Endothelial cell of umbilical vein (primary cell): ENCODE measurements around the gene SRBD1. TPM values are rescaled to one million over a fixed set of nuclear protein-coding genes. Genes with fewer than 3 reads are reported as not detected.

Source experiments
- BruUV-seq: library from RNA; stranded (reverse); fragments of 400-500 nt; replicated peaks from 2 replicates; lab custom pipeline; 2021; lab: Mats Ljungman, UMichigan
- CTCF ChIA-PET: fragments of 300-600, 350-600 bp; sonication (Branson Sonifier 250); formaldehyde crosslinking; loops from one replicate; lab custom pipeline; 2021; ENCODE audit warnings: antibody characterized with exemption, inconsistent platforms; lab: Charles Lee
- POLR2A ChIA-PET: fragments of 300-600, 350-600 bp; sonication (Branson Sonifier 250); formaldehyde crosslinking; loops from one replicate; lab custom pipeline; 2021; ENCODE audit warnings: antibody characterized with exemption, inconsistent platforms; lab: Charles Lee
- DNase-seq: peaks from one replicate; pipeline ENCODE4 v3.0.0-alpha.2; 2011; ENCODE audit warnings: low read depth, low spot score
- FAIRE-seq: peaks from 2 replicates; lab custom pipeline; 2011; peaks lifted over from hg19 to GRCh38; lab: Jason Lieb, UNC
- H2AFZ ChIP-seq: 2 replicates; pipeline ENCODE4 v1.6.0; 2012; ENCODE audit warnings: low read depth, low read length, control low read depth, inconsistent platforms
- H3K27ac ChIP-seq: 2 replicates; pipeline ENCODE4 v1.5.1; 2011; ENCODE audit warnings: low read depth, mild to moderate bottlenecking, control low read depth, low read length, moderate library complexity; ENCODE audit not compliant: insufficient read depth
- H3K27me3 ChIP-seq, 2 experiments: 2 replicates each; pipeline versions ENCODE4 v1.6.0 to v1.6.1; 2011; ENCODE audit warnings: low read length in 2 of 2, mixed read lengths in 1 of 2; ENCODE audit not compliant: control insufficient read depth in 2 of 2, insufficient read depth in 2 of 2
- H3K36me3 ChIP-seq, 2 experiments: 2 replicates in 1 of 2; 3 replicates in 1 of 2; pipeline ENCODE4 v1.5.1; 2011; ENCODE audit warnings: low read length in 2 of 2, mild to moderate bottlenecking in 1 of 2, moderate library complexity in 1 of 2; ENCODE audit not compliant: control insufficient read depth in 2 of 2, insufficient read depth in 2 of 2; ENCODE audit errors: extremely low read depth in 1 of 2
- H3K4me1 ChIP-seq: 3 replicates; pipeline ENCODE4 v1.5.1; 2011; ENCODE audit warnings: mild to moderate bottlenecking, low read length; ENCODE audit not compliant: control insufficient read depth, insufficient read depth; ENCODE audit errors: extremely low read depth
- H3K4me2 ChIP-seq: 2 replicates; pipeline ENCODE4 v1.6.1; 2011; ENCODE audit warnings: low read length, control low read depth, mixed read lengths; ENCODE audit not compliant: insufficient read depth
- H3K4me3 ChIP-seq, 3 experiments: fragments of 200-600 bp in 1 of 3; sonication (generic), shearing (Covaris generic) in 1 of 3; replicated peaks in 1 of 3; 2 replicates each; pipeline ENCODE4 v1.5.1; 2011 to 2016; ENCODE audit warnings: control low read depth in 3 of 3, low read length in 3 of 3, mild to moderate bottlenecking in 2 of 3, inconsistent platforms in 1 of 3, low read depth in 1 of 3, moderate library complexity in 1 of 3; ENCODE audit not compliant: insufficient read depth in 1 of 3
- H3K79me2 ChIP-seq: 2 replicates; pipeline ENCODE4 v1.6.0; 2012; ENCODE audit warnings: low read length, inconsistent platforms; ENCODE audit not compliant: control insufficient read depth, insufficient read depth
- H3K9ac ChIP-seq: replicated peaks from 2 replicates; pipeline ENCODE3; 2011; ENCODE audit warnings: low read length, control low read depth; ENCODE audit not compliant: insufficient read depth; ENCODE audit errors: extremely low read depth
- H3K9me1 ChIP-seq: replicated peaks from 3 replicates; pipeline ENCODE4 v1.6.0; 2011; ENCODE audit warnings: mild to moderate bottlenecking, low read length; ENCODE audit not compliant: control insufficient read depth, insufficient read depth; ENCODE audit errors: extremely low read depth
- H3K9me3 ChIP-seq: replicated peaks from 2 replicates; pipeline ENCODE4 v1.5.1; 2012; ENCODE audit warnings: low read length, inconsistent platforms; ENCODE audit not compliant: control insufficient read depth, insufficient read depth
- H4K20me1 ChIP-seq: replicated peaks from 2 replicates; pipeline ENCODE3; 2011; ENCODE audit warnings: mild to moderate bottlenecking, low read length; ENCODE audit not compliant: control insufficient read depth, insufficient read depth; ENCODE audit errors: extremely low read depth
- EZH2 ChIP-seq: IDR thresholded peaks from 2 replicates; pipeline ENCODE4 v1.6.1; 2012; ENCODE audit warnings: borderline replicate concordance, low read depth, mild to moderate bottlenecking, moderate library complexity, low read length, inconsistent platforms; ENCODE audit not compliant: severe bottlenecking
- FOS ChIP-seq: IDR thresholded peaks from 2 replicates; pipeline ENCODE4 v1.6.1; 2011; ENCODE audit warnings: mild to moderate bottlenecking, low read length, moderate library complexity, borderline replicate concordance; ENCODE audit not compliant: insufficient read depth
- GATA2 ChIP-seq: IDR thresholded peaks from 2 replicates; pipeline ENCODE4 v1.7.0; 2011; ENCODE audit warnings: low read depth, mild to moderate bottlenecking, moderate library complexity, mixed read lengths, low read length; ENCODE audit not compliant: insufficient read length, insufficient read depth
- JUN ChIP-seq: IDR thresholded peaks from 2 replicates; pipeline ENCODE4 v1.6.1; 2011; ENCODE audit warnings: borderline replicate concordance, low read depth; ENCODE audit not compliant: insufficient read length, insufficient read depth
- MYC ChIP-seq: IDR thresholded peaks from one replicate; pipeline ENCODE4 v1.6.1; 2011; ENCODE audit warnings: mild to moderate bottlenecking, low read depth, low read length
- POLR2AphosphoS5 ChIP-seq: IDR thresholded peaks from 2 replicates; pipeline ENCODE4 v1.6.1; 2012; ENCODE audit warnings: low read depth, mild to moderate bottlenecking, control low read depth, low read length, moderate library complexity; ENCODE audit not compliant: insufficient read depth
- dilution Hi-C: fragments of 300-500 bp; cut with MboI; formaldehyde crosslinking; loops from one replicate; pipeline ENCODE4 v1.15.0; 2019; ENCODE audit warnings: low sequenced_read_pairs; ENCODE audit not compliant: extremely low pct_ligation_motif_present
- intact Hi-C: fragments of 100-400 bp; cut with micrococcal nuclease; formaldehyde crosslinking; loops from one replicate; pipeline ENCODE4 v1.10.0; 2022
- polyA plus RNA-seq, 4 experiments: library from polyadenylated mRNA; depleted of rRNA in 3 of 4; stranded (reverse) in 3 of 4; unstranded in 1 of 4; fragments of >200 nt; gene quantifications; 2 replicates each; pipeline versions ENCODE4 v1.2.1 to v1.2.3, GENCODE V29; 2011 to 2012; ENCODE audit warnings: missing spikeins in 1 of 4
- total RNA-seq: library from RNA; stranded (reverse); gene quantifications from 2 replicates; pipeline ENCODE4 v1.2.3, GENCODE V29; 2021
- TF ChIP-seq, protein P1 (sequence below), 2 donors: IDR thresholded peaks; 1 replicate in 1 of 2; 2 replicates in 1 of 2; pipeline ENCODE4 v1.5.1; 2011; ENCODE audit warnings: low read length in 2 of 2, mild to moderate bottlenecking in 2 of 2, moderate library complexity in 2 of 2, control low read depth in 1 of 2, inconsistent platforms in 1 of 2, low read depth in 1 of 2; ENCODE audit not compliant: insufficient read depth in 1 of 2; ENCODE audit errors: extremely low read depth in 1 of 2

The SRBD1 gene
- total and polyA plus RNA-seq, 2 donors (not counting 3 experiments of a cell fraction or from before 2014, with no cell fraction given), result 3.7 to 12.5 TPM

DNA sequence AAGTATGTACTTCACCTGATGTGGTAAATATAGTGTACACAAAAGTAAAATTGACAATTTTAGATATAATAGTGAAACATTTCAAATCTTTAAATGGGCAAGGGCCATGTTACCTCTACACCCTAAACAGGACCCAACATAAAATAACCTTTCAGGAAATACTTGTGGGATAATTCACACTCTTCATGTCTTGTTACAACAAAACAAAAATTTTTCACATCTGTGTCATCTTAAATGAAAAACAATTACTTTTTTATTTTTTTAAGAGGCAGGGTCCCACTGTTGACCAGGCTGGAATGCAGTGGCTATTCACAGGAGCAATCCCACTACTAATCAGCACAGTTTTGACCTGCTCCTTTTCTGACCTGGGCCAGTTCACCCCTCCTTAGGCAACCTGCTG is 42.1 kb downstream of the SRBD1 start:
- H3K9ac ChIP-seq, result peak overlapping the region; percentile 43
- ChIA-PET POLR2A (no interaction called here), CTCF (interaction anchor here (1.2 to 2.0 kb wide), 2 partner anchors 16 to 596 kb away, joined by 3 to 10 read pairs; no protein-coding TSS in a partner anchor)

More for the DNA sequence above, 42.1 kb downstream of the SRBD1 start:
- dilution Hi-C loops (no loop called here), intact Hi-C loops (loop anchor here (5.0 kb wide), 1 partner anchor 57 kb away; no protein-coding TSS in a partner anchor)
- no peaks in the 10 kb centered on the region for H3K79me2 ChIP-seq
- no peaks in the 10 kb centered on the region for H3K9me3 ChIP-seq
- peak overlapping the region; percentile 84 for H3K27ac ChIP-seq
- no peak overlapping the region for H3K4me3 ChIP-seq
- no peaks in the 10 kb centered on the region for H3K27me3 ChIP-seq
- no peaks in the 10 kb centered on the region for H4K20me1 ChIP-seq
- peak overlapping the region; percentile 98 for H3K4me2 ChIP-seq
- H2AFZ ChIP-seq, result no peak overlapping the region
- no peaks in the 10 kb centered on the region for H3K36me3 ChIP-seq
- H3K9me1 ChIP-seq, result no peaks in the 10 kb centered on the region
- peak; percentile 50 for DNase-seq
- FAIRE-seq, result no peak
- peaks cover 34% of the 10 kb centered on the region for H3K4me1 ChIP-seq
- TF ChIP-seq, protein P1, sequence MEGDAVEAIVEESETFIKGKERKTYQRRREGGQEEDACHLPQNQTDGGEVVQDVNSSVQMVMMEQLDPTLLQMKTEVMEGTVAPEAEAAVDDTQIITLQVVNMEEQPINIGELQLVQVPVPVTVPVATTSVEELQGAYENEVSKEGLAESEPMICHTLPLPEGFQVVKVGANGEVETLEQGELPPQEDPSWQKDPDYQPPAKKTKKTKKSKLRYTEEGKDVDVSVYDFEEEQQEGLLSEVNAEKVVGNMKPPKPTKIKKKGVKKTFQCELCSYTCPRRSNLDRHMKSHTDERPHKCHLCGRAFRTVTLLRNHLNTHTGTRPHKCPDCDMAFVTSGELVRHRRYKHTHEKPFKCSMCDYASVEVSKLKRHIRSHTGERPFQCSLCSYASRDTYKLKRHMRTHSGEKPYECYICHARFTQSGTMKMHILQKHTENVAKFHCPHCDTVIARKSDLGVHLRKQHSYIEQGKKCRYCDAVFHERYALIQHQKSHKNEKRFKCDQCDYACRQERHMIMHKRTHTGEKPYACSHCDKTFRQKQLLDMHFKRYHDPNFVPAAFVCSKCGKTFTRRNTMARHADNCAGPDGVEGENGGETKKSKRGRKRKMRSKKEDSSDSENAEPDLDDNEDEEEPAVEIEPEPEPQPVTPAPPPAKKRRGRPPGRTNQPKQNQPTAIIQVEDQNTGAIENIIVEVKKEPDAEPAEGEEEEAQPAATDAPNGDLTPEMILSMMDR (IDR thresholded peaks at IDR 0.05; ENCODE audit: extremely low read depth in 1 of 2, insufficient read depth in 1 of 2, low read depth in 1 of 2, low read length in 2 of 2), result no peak
- TF ChIP-seq FOS, result peak; percentile 29
- TF ChIP-seq MYC, result no peak
- peak; percentile 43 for TF ChIP-seq JUN
- no peak for TF ChIP-seq GATA2
- no peak for TF ChIP-seq POLR2AphosphoS5
- TF ChIP-seq EZH2, result no peak
- BruUV-seq, result no TSS peak
